ENCODE results near the gene PLA2G2E.

The PLA2G2E gene

DNA sequence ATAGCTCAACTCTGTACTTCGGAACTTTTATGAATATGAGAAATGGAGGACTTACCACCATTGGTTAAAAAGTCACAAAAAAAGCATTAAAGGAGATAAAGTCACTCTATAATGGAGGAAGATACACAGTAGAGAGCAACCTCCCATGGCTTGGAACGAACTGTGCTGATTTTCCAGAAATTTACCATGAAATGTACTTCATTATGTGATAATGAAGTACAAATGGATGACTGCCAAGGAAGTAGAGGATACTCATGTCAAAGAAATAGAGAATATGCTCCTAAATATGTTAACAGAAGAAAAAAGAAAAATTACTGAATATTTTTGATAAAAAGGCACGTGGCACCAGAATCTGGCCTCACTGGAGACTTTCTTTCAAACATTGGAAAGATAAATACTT, 23.6 kb upstream of the PLA2G2E start:
- no peak for TF ChIP-seq ZNF70 (CRISPR knock-in tag; IDR thresholded peaks at IDR 0.05)
- no peak for TF ChIP-seq RARB (CRISPR knock-in tag; IDR thresholded peaks at IDR 0.05)
- no peak for TF ChIP-seq ZC3H10 (CRISPR knock-in tag; IDR thresholded peaks at IDR 0.05)
- no peak for TF ChIP-seq GLIS3 (CRISPR knock-in tag; IDR thresholded peaks at IDR 0.05)
- no peak for TF ChIP-seq ZNF8 (CRISPR knock-in tag; IDR thresholded peaks at IDR 0.05)
- no peak for TF ChIP-seq PPARA (CRISPR knock-in tag; IDR thresholded peaks at IDR 0.05; ENCODE audit: borderline replicate concordance)
- no peak for TF ChIP-seq ESRRG (CRISPR knock-in tag; IDR thresholded peaks at IDR 0.05)
- no peak for TF ChIP-seq CSDC2 (CRISPR knock-in tag; IDR thresholded peaks at IDR 0.05)
- no peak for TF ChIP-seq TCF4 (CRISPR knock-in tag; IDR thresholded peaks at IDR 0.05; ENCODE audit: borderline replicate concordance)
- no peak for TF ChIP-seq BACH2 (CRISPR knock-in tag; IDR thresholded peaks at IDR 0.05; ENCODE audit: borderline replicate concordance)
- TF ChIP-seq, protein P1, sequence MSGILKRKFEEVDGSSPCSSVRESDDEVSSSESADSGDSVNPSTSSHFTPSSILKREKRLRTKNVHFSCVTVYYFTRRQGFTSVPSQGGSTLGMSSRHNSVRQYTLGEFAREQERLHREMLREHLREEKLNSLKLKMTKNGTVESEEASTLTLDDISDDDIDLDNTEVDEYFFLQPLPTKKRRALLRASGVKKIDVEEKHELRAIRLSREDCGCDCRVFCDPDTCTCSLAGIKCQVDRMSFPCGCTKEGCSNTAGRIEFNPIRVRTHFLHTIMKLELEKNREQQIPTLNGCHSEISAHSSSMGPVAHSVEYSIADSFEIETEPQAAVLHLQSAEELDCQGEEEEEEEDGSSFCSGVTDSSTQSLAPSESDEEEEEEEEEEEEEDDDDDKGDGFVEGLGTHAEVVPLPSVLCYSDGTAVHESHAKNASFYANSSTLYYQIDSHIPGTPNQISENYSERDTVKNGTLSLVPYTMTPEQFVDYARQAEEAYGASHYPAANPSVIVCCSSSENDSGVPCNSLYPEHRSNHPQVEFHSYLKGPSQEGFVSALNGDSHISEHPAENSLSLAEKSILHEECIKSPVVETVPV (CRISPR knock-in tag; IDR thresholded peaks at IDR 0.05) = no peak
- TF ChIP-seq ZFP30 (CRISPR knock-in tag; IDR thresholded peaks at IDR 0.05) = no peak
- ATAC-seq = no peak

DNA sequence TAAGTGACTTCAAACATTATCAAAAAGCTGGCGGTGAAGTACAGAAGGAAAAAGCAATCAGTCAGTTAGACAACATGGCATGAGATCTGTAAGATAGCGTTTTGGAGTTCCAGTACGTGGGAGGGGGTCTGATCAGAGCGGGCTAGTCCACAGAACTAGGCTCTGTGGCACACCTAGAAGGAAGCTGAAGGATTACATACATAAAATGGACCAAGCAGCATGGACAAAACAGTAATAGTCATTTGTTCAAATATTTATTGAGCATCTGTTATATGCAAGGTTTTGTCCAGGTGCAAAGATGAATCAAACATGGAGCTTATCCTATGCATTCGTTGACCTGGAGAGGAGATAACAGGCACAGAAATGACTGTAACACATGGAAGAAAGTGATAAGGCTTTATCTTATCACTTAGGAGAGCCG, 22.9 kb upstream of the PLA2G2E start:
- ATAC-seq = no peak
- TF ChIP-seq ZFP3 (CRISPR knock-in tag; IDR thresholded peaks at IDR 0.05) (no peak), PPARA (CRISPR knock-in tag; IDR thresholded peaks at IDR 0.05; ENCODE audit: borderline replicate concordance) (no peak), GLIS3 (CRISPR knock-in tag; IDR thresholded peaks at IDR 0.05) (no peak), ZNF565 (CRISPR knock-in tag; conservative IDR thresholded peaks at IDR 0.05; ENCODE audit: low read depth) (no peak), ARNTL (CRISPR knock-in tag; IDR thresholded peaks at IDR 0.05; ENCODE audit: borderline replicate concordance, low read depth) (no peak), ZC3H10 (CRISPR knock-in tag; IDR thresholded peaks at IDR 0.05) (no peak), ESRRG (CRISPR knock-in tag; IDR thresholded peaks at IDR 0.05) (no peak), SNAI2 (CRISPR knock-in tag; IDR thresholded peaks at IDR 0.05) (no peak), ZFP30 (CRISPR knock-in tag; IDR thresholded peaks at IDR 0.05) (no peak)

DNA sequence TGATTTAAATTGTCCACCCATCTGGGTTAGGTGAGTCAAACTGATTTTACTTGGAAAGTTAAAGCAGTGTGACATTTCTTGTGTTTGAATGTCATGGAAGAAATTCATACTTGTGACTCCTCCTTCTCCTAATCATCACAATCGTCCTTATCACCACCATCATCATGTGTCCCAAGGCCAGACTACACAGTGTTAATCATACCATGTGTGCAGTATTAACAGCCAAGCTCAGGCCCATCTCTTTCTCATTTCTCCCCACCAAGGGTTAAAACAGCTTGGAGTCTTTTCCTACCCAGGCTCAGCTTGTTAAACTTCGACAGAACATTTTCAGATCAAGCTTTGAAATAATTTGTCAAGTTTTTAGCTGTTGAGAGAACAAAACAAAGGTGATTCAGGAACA, 22.5 kb upstream of the PLA2G2E start:
- no peak for ATAC-seq
- TF ChIP-seq ZNF565 (CRISPR knock-in tag; conservative IDR thresholded peaks at IDR 0.05; ENCODE audit: low read depth) = no peak
- TF ChIP-seq SNAI2 (CRISPR knock-in tag; IDR thresholded peaks at IDR 0.05) = no peak
- no peak for TF ChIP-seq GLIS3 (CRISPR knock-in tag; IDR thresholded peaks at IDR 0.05)
- TF ChIP-seq, protein P2, sequence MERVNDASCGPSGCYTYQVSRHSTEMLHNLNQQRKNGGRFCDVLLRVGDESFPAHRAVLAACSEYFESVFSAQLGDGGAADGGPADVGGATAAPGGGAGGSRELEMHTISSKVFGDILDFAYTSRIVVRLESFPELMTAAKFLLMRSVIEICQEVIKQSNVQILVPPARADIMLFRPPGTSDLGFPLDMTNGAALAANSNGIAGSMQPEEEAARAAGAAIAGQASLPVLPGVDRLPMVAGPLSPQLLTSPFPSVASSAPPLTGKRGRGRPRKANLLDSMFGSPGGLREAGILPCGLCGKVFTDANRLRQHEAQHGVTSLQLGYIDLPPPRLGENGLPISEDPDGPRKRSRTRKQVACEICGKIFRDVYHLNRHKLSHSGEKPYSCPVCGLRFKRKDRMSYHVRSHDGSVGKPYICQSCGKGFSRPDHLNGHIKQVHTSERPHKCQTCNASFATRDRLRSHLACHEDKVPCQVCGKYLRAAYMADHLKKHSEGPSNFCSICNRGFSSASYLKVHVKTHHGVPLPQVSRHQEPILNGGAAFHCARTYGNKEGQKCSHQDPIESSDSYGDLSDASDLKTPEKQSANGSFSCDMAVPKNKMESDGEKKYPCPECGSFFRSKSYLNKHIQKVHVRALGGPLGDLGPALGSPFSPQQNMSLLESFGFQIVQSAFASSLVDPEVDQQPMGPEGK (CRISPR knock-in tag; IDR thresholded peaks at IDR 0.05; ENCODE audit: borderline replicate concordance) = no peak
- TF ChIP-seq TOX (CRISPR knock-in tag; IDR thresholded peaks at IDR 0.05; ENCODE audit: borderline replicate concordance) = no peak
- no peak for TF ChIP-seq ESRRG (CRISPR knock-in tag; IDR thresholded peaks at IDR 0.05)
- no peak for TF ChIP-seq ZNF8 (CRISPR knock-in tag; IDR thresholded peaks at IDR 0.05)
- no peak for TF ChIP-seq ZC3H10 (CRISPR knock-in tag; IDR thresholded peaks at IDR 0.05)
- TF ChIP-seq ZFP3 (CRISPR knock-in tag; IDR thresholded peaks at IDR 0.05) = no peak
- TF ChIP-seq, protein P3, sequence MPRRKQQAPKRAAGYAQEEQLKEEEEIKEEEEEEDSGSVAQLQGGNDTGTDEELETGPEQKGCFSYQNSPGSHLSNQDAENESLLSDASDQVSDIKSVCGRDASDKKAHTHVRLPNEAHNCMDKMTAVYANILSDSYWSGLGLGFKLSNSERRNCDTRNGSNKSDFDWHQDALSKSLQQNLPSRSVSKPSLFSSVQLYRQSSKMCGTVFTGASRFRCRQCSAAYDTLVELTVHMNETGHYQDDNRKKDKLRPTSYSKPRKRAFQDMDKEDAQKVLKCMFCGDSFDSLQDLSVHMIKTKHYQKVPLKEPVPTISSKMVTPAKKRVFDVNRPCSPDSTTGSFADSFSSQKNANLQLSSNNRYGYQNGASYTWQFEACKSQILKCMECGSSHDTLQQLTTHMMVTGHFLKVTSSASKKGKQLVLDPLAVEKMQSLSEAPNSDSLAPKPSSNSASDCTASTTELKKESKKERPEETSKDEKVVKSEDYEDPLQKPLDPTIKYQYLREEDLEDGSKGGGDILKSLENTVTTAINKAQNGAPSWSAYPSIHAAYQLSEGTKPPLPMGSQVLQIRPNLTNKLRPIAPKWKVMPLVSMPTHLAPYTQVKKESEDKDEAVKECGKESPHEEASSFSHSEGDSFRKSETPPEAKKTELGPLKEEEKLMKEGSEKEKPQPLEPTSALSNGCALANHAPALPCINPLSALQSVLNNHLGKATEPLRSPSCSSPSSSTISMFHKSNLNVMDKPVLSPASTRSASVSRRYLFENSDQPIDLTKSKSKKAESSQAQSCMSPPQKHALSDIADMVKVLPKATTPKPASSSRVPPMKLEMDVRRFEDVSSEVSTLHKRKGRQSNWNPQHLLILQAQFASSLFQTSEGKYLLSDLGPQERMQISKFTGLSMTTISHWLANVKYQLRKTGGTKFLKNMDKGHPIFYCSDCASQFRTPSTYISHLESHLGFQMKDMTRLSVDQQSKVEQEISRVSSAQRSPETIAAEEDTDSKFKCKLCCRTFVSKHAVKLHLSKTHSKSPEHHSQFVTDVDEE (CRISPR knock-in tag; IDR thresholded peaks at IDR 0.05) = no peak
- TF ChIP-seq ZFP30 (CRISPR knock-in tag; IDR thresholded peaks at IDR 0.05) = no peak

DNA sequence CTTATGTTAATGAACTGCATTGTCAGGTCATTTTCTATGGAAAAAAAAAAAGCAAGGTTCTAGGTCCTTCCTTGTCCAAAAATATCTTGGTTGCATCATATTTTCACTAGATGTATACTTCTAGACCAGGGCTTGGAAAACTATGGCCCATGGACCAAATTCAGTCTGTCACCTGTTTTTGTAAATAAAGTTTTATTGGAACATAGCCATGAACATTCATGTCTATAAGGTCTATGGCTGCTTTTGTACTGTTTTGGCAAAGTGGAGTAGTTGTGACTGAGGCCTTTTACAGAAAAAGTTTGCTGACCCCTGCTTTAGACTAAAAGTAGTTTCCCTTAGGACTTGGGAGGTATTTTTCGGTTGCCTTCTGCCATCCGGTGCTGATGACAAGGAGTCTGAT, 19.2 kb upstream of the PLA2G2E start:
- no peak for TF ChIP-seq ZC3H10 (CRISPR knock-in tag; IDR thresholded peaks at IDR 0.05)
- TF ChIP-seq, protein P4, sequence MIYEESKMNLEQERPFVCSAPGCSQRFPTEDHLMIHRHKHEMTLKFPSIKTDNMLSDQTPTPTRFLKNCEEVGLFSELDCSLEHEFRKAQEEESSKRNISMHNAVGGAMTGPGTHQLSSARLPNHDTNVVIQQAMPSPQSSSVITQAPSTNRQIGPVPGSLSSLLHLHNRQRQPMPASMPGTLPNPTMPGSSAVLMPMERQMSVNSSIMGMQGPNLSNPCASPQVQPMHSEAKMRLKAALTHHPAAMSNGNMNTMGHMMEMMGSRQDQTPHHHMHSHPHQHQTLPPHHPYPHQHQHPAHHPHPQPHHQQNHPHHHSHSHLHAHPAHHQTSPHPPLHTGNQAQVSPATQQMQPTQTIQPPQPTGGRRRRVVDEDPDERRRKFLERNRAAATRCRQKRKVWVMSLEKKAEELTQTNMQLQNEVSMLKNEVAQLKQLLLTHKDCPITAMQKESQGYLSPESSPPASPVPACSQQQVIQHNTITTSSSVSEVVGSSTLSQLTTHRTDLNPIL (CRISPR knock-in tag; IDR thresholded peaks at IDR 0.05; ENCODE audit: low read depth) = no peak
- TF ChIP-seq ZNF8 (CRISPR knock-in tag; IDR thresholded peaks at IDR 0.05) = no peak
- TF ChIP-seq ZNF70 (CRISPR knock-in tag; IDR thresholded peaks at IDR 0.05) = no peak
- TF ChIP-seq ISL1 (CRISPR knock-in tag; IDR thresholded peaks at IDR 0.05) = no peak
- TF ChIP-seq, protein P5, sequence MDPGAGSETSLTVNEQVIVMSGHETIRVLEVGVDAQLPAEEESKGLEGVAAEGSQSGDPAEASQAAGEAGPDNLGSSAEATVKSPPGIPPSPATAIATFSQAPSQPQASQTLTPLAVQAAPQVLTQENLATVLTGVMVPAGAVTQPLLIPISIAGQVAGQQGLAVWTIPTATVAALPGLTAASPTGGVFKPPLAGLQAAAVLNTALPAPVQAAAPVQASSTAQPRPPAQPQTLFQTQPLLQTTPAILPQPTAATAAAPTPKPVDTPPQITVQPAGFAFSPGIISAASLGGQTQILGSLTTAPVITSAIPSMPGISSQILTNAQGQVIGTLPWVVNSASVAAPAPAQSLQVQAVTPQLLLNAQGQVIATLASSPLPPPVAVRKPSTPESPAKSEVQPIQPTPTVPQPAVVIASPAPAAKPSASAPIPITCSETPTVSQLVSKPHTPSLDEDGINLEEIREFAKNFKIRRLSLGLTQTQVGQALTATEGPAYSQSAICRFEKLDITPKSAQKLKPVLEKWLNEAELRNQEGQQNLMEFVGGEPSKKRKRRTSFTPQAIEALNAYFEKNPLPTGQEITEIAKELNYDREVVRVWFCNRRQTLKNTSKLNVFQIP (CRISPR knock-in tag; IDR thresholded peaks at IDR 0.05; ENCODE audit: borderline replicate concordance, low read depth) = no peak
- no peak for TF ChIP-seq ARNTL (CRISPR knock-in tag; IDR thresholded peaks at IDR 0.05; ENCODE audit: borderline replicate concordance, low read depth)
- no peak for TF ChIP-seq ZFP3 (CRISPR knock-in tag; IDR thresholded peaks at IDR 0.05)
- ATAC-seq = no peak
